DMS114 treated with DMSO at 0.1 percent for 48 hours (cell line): ENCODE data around the gene SFSWAP.

ENCODE experiments used
- DNase-seq: peaks from one replicate; lab custom pipeline; 2025; ENCODE audit not compliant: unreplicated experiment; lab: John Stamatoyannopoulos, UW

SFSWAP gene

GRCh38 chr12:131785763-131786330 is 75.0 kb downstream of the SFSWAP start:
- DNase-seq, result no peak

GRCh38 chr12:131786331-131786730 is 75.4 kb downstream of the SFSWAP start:
- no peak for DNase-seq

GRCh38 chr12:131787143-131787660 is 76.3 kb downstream of the SFSWAP start:
- no peak for DNase-seq

- DNase-seq, result no peak
Measured at GRCh38 chr12:131788070-131788469, 77.2 kb downstream of the SFSWAP start.

- no peak for DNase-seq
Measured at GRCh38 chr12:131789638-131790037, 78.7 kb downstream of the SFSWAP start.

GRCh38 chr12:131793243-131794022 is 82.5 kb downstream of the SFSWAP start:
- no peak for DNase-seq

GRCh38 chr12:131794061-131794460 is 83.2 kb downstream of the SFSWAP start:
- no peak for DNase-seq

- no peak for DNase-seq
Measured at GRCh38 chr12:131794573-131794972, 83.7 kb downstream of the SFSWAP start.

GRCh38 chr12:131795064-131795463 is 84.2 kb downstream of the SFSWAP start:
- no peak for DNase-seq

GRCh38 chr12:131795690-131796410 is 85.0 kb downstream of the SFSWAP start:
- no peak for DNase-seq

- no peak for DNase-seq
Measured at GRCh38 chr12:131796411-131796736, 85.5 kb downstream of the SFSWAP start.

- no peak for DNase-seq
Measured at GRCh38 chr12:131796754-131797587, 86.1 kb downstream of the SFSWAP start.

GRCh38 chr12:131797588-131797934 is 86.7 kb downstream of the SFSWAP start:
- no peak for DNase-seq

GRCh38 chr12:131799195-131799594 is 88.3 kb downstream of the SFSWAP start:
- DNase-seq, result no peak

- no peak for DNase-seq
Measured at GRCh38 chr12:131799828-131800593, 89.1 kb downstream of the SFSWAP start.

GRCh38 chr12:131800594-131801135 is 89.8 kb downstream of the SFSWAP start:
- DNase-seq, result no peak

- DNase-seq, result no peak
Measured at GRCh38 chr12:131801254-131801866, 90.5 kb downstream of the SFSWAP start.

- DNase-seq, result no peak
Measured at GRCh38 chr12:131803961-131804521, 93.2 kb downstream of the SFSWAP start.

- no peak for DNase-seq
Measured at GRCh38 chr12:131805421-131805820, 94.5 kb downstream of the SFSWAP start.
